ENCODE results near the gene TIGD6.

TIGD6 gene

GRCh38 chr5:149962601-149963300 is 37.7 kb downstream of the TIGD6 start:
- H3K36me3 Mint-ChIP-seq: peaks cover 2% of the 10 kb centered on the region
- peak overlapping the region; percentile 94 for H3K4me3 Mint-ChIP-seq
- no peaks in the 10 kb centered on the region for H3K9me3 Mint-ChIP-seq
- H3K27me3 Mint-ChIP-seq: no peaks in the 10 kb centered on the region
- no peak overlapping the region for H3K27ac Mint-ChIP-seq
- H3K4me1 Mint-ChIP-seq: peaks cover 41% of the 10 kb centered on the region

GRCh38 chr5:149961957-149962409 is 38.5 kb downstream of the TIGD6 start:
- Mint-ChIP-seq H3K27ac (peak overlapping the region; percentile 31), H3K4me3 (peak overlapping the region; percentile 94)

GRCh38 chr5:149961186-149961685 is 39.2 kb downstream of the TIGD6 start:
- no peaks in the 10 kb centered on the region for H3K27me3 Mint-ChIP-seq
- H3K36me3 Mint-ChIP-seq: peaks cover 2% of the 10 kb centered on the region
- H3K27ac Mint-ChIP-seq: peak overlapping the region; percentile 31
- H3K9me3 Mint-ChIP-seq: no peaks in the 10 kb centered on the region
- peaks cover 35% of the 10 kb centered on the region for H3K4me1 Mint-ChIP-seq
- peak overlapping the region; percentile 94 for H3K4me3 Mint-ChIP-seq

More at GRCh38 chr5:149961957-149962409, 38.5 kb downstream of the TIGD6 start:
- Mint-ChIP-seq H3K4me1 (peaks cover 36% of the 10 kb centered on the region), H3K36me3 (peaks cover 2% of the 10 kb centered on the region), H3K9me3 (no peaks in the 10 kb centered on the region), H3K27me3 (no peaks in the 10 kb centered on the region)

DNA sequence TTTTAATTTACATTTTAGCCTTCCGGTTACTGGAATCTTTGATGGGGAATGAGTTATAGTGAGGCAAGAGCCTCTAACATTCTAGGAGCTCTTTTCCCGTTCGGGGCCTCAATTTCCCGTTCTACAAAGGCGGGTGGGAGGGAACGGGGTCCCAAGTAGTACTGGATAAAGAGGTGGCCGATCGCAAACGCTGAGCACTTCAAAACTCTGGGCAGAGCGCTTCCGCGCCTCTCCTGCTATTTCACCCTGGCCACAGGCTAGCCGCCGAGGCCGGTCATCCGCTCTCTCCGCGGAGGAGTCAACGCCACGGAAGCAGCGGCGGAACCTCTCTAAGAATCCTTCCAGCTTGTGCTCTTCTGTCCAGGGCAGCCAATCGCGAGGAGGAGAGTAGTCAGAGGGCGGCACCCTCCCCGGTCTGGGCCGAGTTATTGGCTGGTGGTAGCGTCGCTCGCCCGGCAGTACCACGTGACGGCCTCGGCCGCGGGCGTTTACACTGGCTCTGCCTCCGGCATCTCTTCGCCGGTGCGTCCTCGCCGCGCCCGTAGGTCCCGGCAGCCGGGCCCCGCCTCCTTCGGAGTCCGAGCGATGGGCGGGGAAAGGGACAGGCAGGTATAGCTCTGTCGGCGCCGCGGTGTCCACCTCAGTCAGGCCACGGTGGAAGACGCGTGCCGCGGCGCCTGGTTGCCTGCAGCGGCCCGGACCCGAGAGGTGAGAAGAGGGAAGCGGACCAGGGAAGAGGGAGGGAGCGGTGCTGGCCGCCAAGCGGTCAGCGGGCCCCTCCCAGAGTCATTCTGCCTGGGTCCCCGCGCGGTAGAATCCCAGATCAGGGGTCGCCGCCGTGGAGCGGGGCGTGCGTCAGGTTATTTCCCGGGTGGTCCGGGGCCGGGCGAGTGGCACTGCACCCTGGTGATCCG is 39.9 kb downstream of the TIGD6 start, which contains the start of gene SLC26A2:
Gene SLC26A2 (plus strand): TSS at position 487 of the 914 bp plus-strand sequence. CDS start 16,895 bp downstream, outside the sequence.
- Mint-ChIP-seq H3K27me3 (no peaks in the 10 kb centered on the region), H3K27ac (peak within 1 kb of the TSS; percentile 99), H3K36me3 (peaks cover 2% of the 10 kb centered on the region), H3K9me3 (no peaks in the 10 kb centered on the region), H3K4me1 (peaks cover 34% of the 10 kb centered on the region), H3K4me3 (peak within 1 kb of the TSS; percentile 94)

GRCh38 chr5:149959406-149960236 is 40.8 kb downstream of the TIGD6 start:
- H3K36me3 Mint-ChIP-seq: peaks cover 2% of the 10 kb centered on the region
- H3K9me3 Mint-ChIP-seq: no peaks in the 10 kb centered on the region
- H3K27ac Mint-ChIP-seq: peak overlapping the region; percentile 96
- no peaks in the 10 kb centered on the region for H3K27me3 Mint-ChIP-seq
- peaks cover 32% of the 10 kb centered on the region for H3K4me1 Mint-ChIP-seq
- peak overlapping the region; percentile 94 for H3K4me3 Mint-ChIP-seq

DNA sequence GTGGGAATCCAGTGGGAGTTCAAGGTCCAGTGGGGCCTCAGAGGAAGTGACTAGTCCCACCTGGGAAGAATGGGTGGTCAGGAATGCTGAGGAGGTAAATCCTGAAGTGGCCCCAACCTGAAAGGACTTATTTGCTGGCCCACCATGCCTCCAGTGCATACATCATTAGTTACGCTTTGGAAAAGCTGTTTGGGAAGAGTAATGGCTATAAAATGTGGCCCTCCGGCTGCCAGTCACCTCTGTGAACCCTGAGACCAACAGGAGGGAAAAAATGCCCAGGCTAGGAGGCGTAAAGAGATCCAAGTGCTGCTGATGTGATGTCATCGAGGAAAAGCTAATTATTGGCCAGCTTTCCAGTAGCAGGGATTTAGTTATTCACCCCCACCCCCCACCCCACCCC is 42.6 kb downstream of the TIGD6 start:
- Mint-ChIP-seq H3K4me1 (peaks cover 32% of the 10 kb centered on the region), H3K27me3 (no peaks in the 10 kb centered on the region), H3K4me3 (no peak overlapping the region), H3K27ac (no peak overlapping the region), H3K9me3 (no peaks in the 10 kb centered on the region), H3K36me3 (peaks cover 2% of the 10 kb centered on the region)

- no peaks in the 10 kb centered on the region for H3K27me3 Mint-ChIP-seq
- H3K36me3 Mint-ChIP-seq: no peaks in the 10 kb centered on the region
- no peak overlapping the region for H3K4me3 Mint-ChIP-seq
- no peak overlapping the region for H3K27ac Mint-ChIP-seq
- no peaks in the 10 kb centered on the region for H3K9me3 Mint-ChIP-seq
- peaks cover 20% of the 10 kb centered on the region for H3K4me1 Mint-ChIP-seq
These were observed 43.8 kb downstream of the TIGD6 start for GRCh38 chr5:149956685-149957084.

GRCh38 chr5:149954798-149955197 is 45.7 kb downstream of the TIGD6 start:
- Mint-ChIP-seq H3K27ac (no peak overlapping the region), H3K4me1 (peaks cover 7% of the 10 kb centered on the region), H3K4me3 (no peak overlapping the region), H3K36me3 (no peaks in the 10 kb centered on the region), H3K9me3 (no peaks in the 10 kb centered on the region), H3K27me3 (no peaks in the 10 kb centered on the region)

GRCh38 chr5:149953436-149954121 is 46.9 kb downstream of the TIGD6 start:
- Mint-ChIP-seq H3K27me3 (no peaks in the 10 kb centered on the region), H3K4me3 (no peak overlapping the region), H3K9me3 (no peaks in the 10 kb centered on the region), H3K27ac (no peak overlapping the region), H3K4me1 (no peaks in the 10 kb centered on the region), H3K36me3 (no peaks in the 10 kb centered on the region)

GRCh38 chr5:149951138-149951749 is 49.2 kb downstream of the TIGD6 start:
- H3K9me3 Mint-ChIP-seq: no peaks in the 10 kb centered on the region
- H3K27me3 Mint-ChIP-seq: peaks cover 3% of the 10 kb centered on the region
- no peak overlapping the region for H3K4me3 Mint-ChIP-seq
- H3K36me3 Mint-ChIP-seq: no peaks in the 10 kb centered on the region
- H3K27ac Mint-ChIP-seq: no peak overlapping the region
- no peaks in the 10 kb centered on the region for H3K4me1 Mint-ChIP-seq

GRCh38 chr5:149948993-149949392 is 51.5 kb downstream of the TIGD6 start:
- Mint-ChIP-seq H3K36me3 (no peaks in the 10 kb centered on the region), H3K9me3 (no peaks in the 10 kb centered on the region)

DNA sequence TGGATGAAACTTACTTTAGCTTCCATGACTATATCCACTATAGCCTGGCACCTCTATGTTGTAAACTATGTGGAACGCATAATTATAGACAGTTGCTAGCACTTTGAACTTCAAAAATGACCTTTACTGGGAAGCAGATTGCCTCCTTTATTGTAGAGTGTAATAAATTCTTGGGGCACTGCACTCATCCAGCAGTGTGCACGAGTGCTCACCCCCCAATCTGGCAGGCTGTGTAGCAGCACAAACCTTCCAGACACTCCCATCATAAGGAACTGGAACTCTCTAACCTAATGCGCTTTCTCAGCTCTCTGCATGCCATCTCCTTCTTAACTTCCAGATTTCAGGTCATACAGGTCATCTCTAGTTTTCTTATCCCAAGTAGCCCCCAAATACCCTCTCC is 54.3 kb downstream of the TIGD6 start:
- Mint-ChIP-seq H3K4me3 (no peak overlapping the region), H3K27ac (no peak overlapping the region), H3K36me3 (no peaks in the 10 kb centered on the region), H3K27me3 (peaks cover 3% of the 10 kb centered on the region), H3K4me1 (no peaks in the 10 kb centered on the region), H3K9me3 (no peaks in the 10 kb centered on the region)

More at GRCh38 chr5:149948993-149949392, 51.5 kb downstream of the TIGD6 start:
- H3K27ac Mint-ChIP-seq: no peak overlapping the region
- peaks cover 3% of the 10 kb centered on the region for H3K27me3 Mint-ChIP-seq
- H3K4me1 Mint-ChIP-seq: no peaks in the 10 kb centered on the region
- no peak overlapping the region for H3K4me3 Mint-ChIP-seq

GRCh38 chr5:149944666-149945065 is 55.8 kb downstream of the TIGD6 start, which contains the start of gene PDE6A:
PDE6A (minus strand) TSS chr5:149944793; CDS start chr5:149944673, 120 bp downstream.
- no peak within 1 kb of the TSS for H3K27ac Mint-ChIP-seq
- H3K36me3 Mint-ChIP-seq: no peaks in the 10 kb centered on the region
- no peaks in the 10 kb centered on the region for H3K9me3 Mint-ChIP-seq
- H3K4me3 Mint-ChIP-seq: no peak within 1 kb of the TSS
- H3K4me1 Mint-ChIP-seq: no peaks in the 10 kb centered on the region
- peaks cover 3% of the 10 kb centered on the region for H3K27me3 Mint-ChIP-seq

Data from activated naive CD4-positive, alpha-beta T cell treated with anti-CD3 and anti-CD28 coated beads, Interleukin-2, amount 50 U/mL, for 24 hours (primary cell).